HCT116 (cell line): ENCODE measurements around the gene PROSER2. TPM values are rescaled to one million over a fixed set of nuclear protein-coding genes. Genes with fewer than 3 reads are reported as not detected.

Experiments
- ATAC-seq: fragments of 200-7000 bp; cut with Tn5 transposase; 2 replicates; pipeline ENCODE4 v1.9.1; 2020; ENCODE audit warnings: mild to moderate bottlenecking, moderate library complexity
- BruUV-seq: library from RNA; stranded (reverse); fragments of 400-500 nt; replicated peaks from 2 replicates; lab custom pipeline; 2021; lab: Mats Ljungman, UMichigan
- CTCF ChIA-PET: fragments of 300-600 bp; sonication (Branson Sonifier 250); formaldehyde crosslinking; loops from one replicate; lab custom pipeline; 2021; ENCODE audit warnings: antibody characterized with exemption; lab: Charles Lee
- POLR2A ChIA-PET: fragments of 300-600, 350-600 bp; sonication (Branson Sonifier 250); formaldehyde crosslinking; loops from one replicate; lab custom pipeline; 2021; ENCODE audit warnings: antibody characterized with exemption; lab: Charles Lee
- RAD21 ChIA-PET, 2 experiments: fragments of 300-600 bp; sonication (Branson Sonifier 250); formaldehyde crosslinking; loops; one replicate each; lab custom pipeline; 2023; ENCODE audit warnings: low total read pairs in 2 of 2; ENCODE audit not compliant: uncharacterized antibody in 2 of 2, unreplicated experiment in 2 of 2, low non-redundant PET in 1 of 2; lab: Charles Lee
- DNase-seq: peaks from one replicate; pipeline ENCODE4 v3.0.0-alpha.2; 2010; ENCODE audit warnings: low read depth, low spot score
- H2AFZ ChIP-seq: fragments of 200-600 bp; shearing (Covaris generic), sonication (generic); 2 replicates; pipeline ENCODE4 v1.6.1; 2017; ENCODE audit warnings: low read depth, mixed run types, mixed read lengths, antibody characterized with exemption, low read length; ENCODE audit not compliant: poor library complexity, severe bottlenecking
- H3K27ac ChIP-seq: 2 replicates; pipeline ENCODE4 v1.5.1; 2012; ENCODE audit warnings: low read depth, low read length
- H3K27me3 ChIP-seq: fragments of 200-600 bp; sonication (generic); 2 replicates; pipeline ENCODE4 v1.6.1; 2016; ENCODE audit warnings: mixed run types, low read length, mixed read lengths; ENCODE audit not compliant: insufficient read depth
- H3K36me3 ChIP-seq, 2 experiments: fragments of 200-500 bp in 1 of 2; fragments of 200-600 bp in 1 of 2; sonication (Bioruptor generic) in 1 of 2; sonication (generic) in 1 of 2; 2 replicates each; pipeline versions ENCODE4 v1.5.1 to v1.6.1; 2014 to 2016; ENCODE audit warnings: low read length in 2 of 2, inconsistent platforms in 1 of 2, mixed read lengths in 1 of 2, mixed run types in 1 of 2; ENCODE audit not compliant: insufficient read depth in 2 of 2, control insufficient read depth in 1 of 2
- H3K4me1 ChIP-seq, 2 experiments: fragments of 200-600 bp in 1 of 2; sonication (generic) in 1 of 2; 2 replicates each; pipeline versions ENCODE4 v1.5.1 to v1.6.1; 2012 to 2017; ENCODE audit warnings: low read length in 2 of 2, inconsistent platforms in 1 of 2, mild to moderate bottlenecking in 1 of 2, mixed read lengths in 1 of 2, mixed run types in 1 of 2, moderate library complexity in 1 of 2; ENCODE audit not compliant: insufficient read depth in 2 of 2, control insufficient read depth in 1 of 2
- H3K4me2 ChIP-seq: fragments of 200-600 bp; sonication (generic); 2 replicates; pipeline ENCODE4 v1.6.1; 2017; ENCODE audit warnings: mixed run types, low read length, mixed read lengths
- H3K4me3 ChIP-seq, 2 experiments: fragments of 200-600 bp in 1 of 2; sonication (generic) in 1 of 2; replicated peaks in 1 of 2; 2 replicates each; pipeline ENCODE4 v1.5.1; 2011 to 2016; ENCODE audit warnings: low read length in 2 of 2, control low read depth in 1 of 2, low read depth in 1 of 2, mild to moderate bottlenecking in 1 of 2, mixed read lengths in 1 of 2, mixed run types in 1 of 2
- H3K79me2 ChIP-seq: fragments of 200-600 bp; sonication (generic); 2 replicates; pipeline ENCODE4 v1.6.1; 2017; ENCODE audit warnings: mild to moderate bottlenecking, mixed run types, low read length, moderate library complexity, mixed read lengths; ENCODE audit not compliant: insufficient read depth
- H3K9ac ChIP-seq: fragments of 200-600 bp; sonication (generic); 2 replicates; pipeline ENCODE4 v1.6.1; 2016; ENCODE audit warnings: low read length, mixed read lengths
- H3K9me2 ChIP-seq: fragments of 200-600 bp; sonication (generic), shearing (Covaris generic); 2 replicates; pipeline ENCODE4 v1.6.1; 2017; ENCODE audit warnings: mixed run types, mild to moderate bottlenecking, moderate library complexity; ENCODE audit not compliant: insufficient read depth
- H3K9me3 ChIP-seq, 2 experiments: fragments of 200-500 bp in 1 of 2; fragments of 200-600 bp in 1 of 2; sonication (Bioruptor generic) in 1 of 2; sonication (generic) in 1 of 2; 2 replicates each; pipeline ENCODE4 v1.6.1; 2014 to 2017; ENCODE audit warnings: low read length in 2 of 2, mixed read lengths in 2 of 2, inconsistent platforms in 1 of 2, low read depth in 1 of 2, mild to moderate bottlenecking in 1 of 2, mixed run types in 1 of 2, moderate library complexity in 1 of 2; ENCODE audit not compliant: control insufficient read depth in 1 of 2, insufficient read depth in 1 of 2
- H4K20me1 ChIP-seq: fragments of 200-600 bp; sonication (generic), shearing (Covaris generic); 2 replicates; pipeline ENCODE4 v1.6.1; 2017; ENCODE audit warnings: mixed run types, mild to moderate bottlenecking, moderate library complexity; ENCODE audit not compliant: insufficient read depth
- CBX3 ChIP-seq: IDR thresholded peaks from 2 replicates; pipeline ENCODE4 v1.6.1; 2012; ENCODE audit warnings: low read depth
- EGR1 ChIP-seq: IDR thresholded peaks from 2 replicates; pipeline ENCODE4 v1.6.1; 2012; ENCODE audit warnings: low read depth
- ELF1 ChIP-seq: IDR thresholded peaks from 2 replicates; pipeline ENCODE4 v1.6.1; 2012; ENCODE audit warnings: low read depth, borderline replicate concordance
- EZH2 ChIP-seq: fragments of 200-600 bp; sonication (generic); IDR thresholded peaks from 2 replicates; pipeline ENCODE4 v1.6.1; 2017; ENCODE audit warnings: antibody characterized with exemption, mixed run types
- EZH2phosphoT487 ChIP-seq: fragments of 200-600 bp; IDR thresholded peaks from 2 replicates; pipeline ENCODE4 v1.6.1; 2018; ENCODE audit warnings: antibody characterized with exemption, borderline replicate concordance
- FOSL1 ChIP-seq: IDR thresholded peaks from 2 replicates; pipeline ENCODE4 v1.6.1; 2012; ENCODE audit warnings: low read depth
- JUND ChIP-seq: IDR thresholded peaks from 2 replicates; pipeline ENCODE4 v1.6.1; 2012
- POLR2A ChIP-seq: IDR thresholded peaks from 2 replicates; pipeline ENCODE4 v1.7.0; 2011; ENCODE audit warnings: borderline replicate concordance; ENCODE audit not compliant: insufficient read depth, insufficient read length; ENCODE audit errors: extremely low read depth
- POLR2AphosphoS5 ChIP-seq: IDR thresholded peaks from 2 replicates; pipeline ENCODE4 v1.6.1; 2011; ENCODE audit warnings: mild to moderate bottlenecking, low read depth, low read length, moderate library complexity
- RAD21 ChIP-seq: IDR thresholded peaks from 2 replicates; pipeline ENCODE4 v1.6.1; 2012; ENCODE audit warnings: low read depth, mild to moderate bottlenecking
- REST ChIP-seq: IDR thresholded peaks from 2 replicates; pipeline ENCODE4 v1.6.1; 2012; ENCODE audit warnings: low read depth
- SIN3A ChIP-seq: IDR thresholded peaks from 2 replicates; pipeline ENCODE4 v1.6.1; 2012; ENCODE audit warnings: low read depth
- SP1 ChIP-seq: IDR thresholded peaks from 2 replicates; pipeline ENCODE4 v1.6.1; 2012; ENCODE audit warnings: low read depth
- SRF ChIP-seq: IDR thresholded peaks from 2 replicates; pipeline ENCODE4 v1.6.1; 2012; ENCODE audit warnings: low read depth
- YY1 ChIP-seq: IDR thresholded peaks from 2 replicates; pipeline ENCODE4 v1.6.1; 2011; ENCODE audit warnings: low read length, low read depth, moderate library complexity, mild to moderate bottlenecking; ENCODE audit not compliant: insufficient replicate concordance; ENCODE audit errors: extremely low read depth
- ZBTB33 ChIP-seq: IDR thresholded peaks from 2 replicates; pipeline ENCODE4 v1.6.1; 2011; ENCODE audit warnings: mild to moderate bottlenecking, low read length, moderate library complexity; ENCODE audit not compliant: insufficient replicate concordance; ENCODE audit errors: extremely low read depth
- intact Hi-C: fragments of 100-400 bp; cut with micrococcal nuclease; formaldehyde crosslinking; loops from 2 replicates; pipeline ENCODE4 v1.10.0; 2022
- total RNA-seq: library from RNA; stranded (reverse); gene quantifications from one replicate; pipeline ENCODE4 v1.2.1, GENCODE V29; 2021; ENCODE audit not compliant: unreplicated experiment
- TF ChIP-seq, protein P1 (sequence below): IDR thresholded peaks from 2 replicates; pipeline ENCODE4 v1.6.1; 2012
- TF ChIP-seq, protein P2 (sequence below), 3 experiments: fragments of 200-600 bp in 1 of 3; sonication (generic) in 1 of 3; IDR thresholded peaks in 2 of 3; conservative IDR thresholded peaks in 1 of 3; 2 replicates each; pipeline ENCODE4 v1.5.1; 2012 to 2017; ENCODE audit warnings: low read depth in 2 of 3, low read length in 2 of 3, antibody characterized with exemption in 1 of 3, borderline replicate concordance in 1 of 3, control low read depth in 1 of 3, mild to moderate bottlenecking in 1 of 3, mixed read lengths in 1 of 3, mixed run types in 1 of 3, moderate library complexity in 1 of 3; ENCODE audit not compliant: insufficient read depth in 1 of 3

PROSER2 gene
- total RNA-seq, 1 experiment from 2014 or later: 46.2 TPM

GRCh38 chr10:11838298-11838852 lies 15.2 kb downstream of the PROSER2 start (continued):
- TF ChIP-seq JUND (no peak), CBX3 (no peak), SRF (no peak), ZBTB33 (no peak), SIN3A (no peak), POLR2AphosphoS5 (no peak), FOSL1 (no peak), EZH2 (no peak), SP1 (no peak)
- TF ChIP-seq, protein P1, sequence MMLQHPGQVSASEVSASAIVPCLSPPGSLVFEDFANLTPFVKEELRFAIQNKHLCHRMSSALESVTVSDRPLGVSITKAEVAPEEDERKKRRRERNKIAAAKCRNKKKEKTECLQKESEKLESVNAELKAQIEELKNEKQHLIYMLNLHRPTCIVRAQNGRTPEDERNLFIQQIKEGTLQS: no peak

- H2AFZ ChIP-seq: no peak overlapping the region
- H3K36me3 ChIP-seq: peaks cover 0 to 2% of the 10 kb centered on the region in 2 experiments; a peak in 3 of 4 replicates
- RAD21 ChIA-PET: no interaction called here
- peaks cover 22% of the 10 kb centered on the region; the same call in 1 of the 2 replicates for H4K20me1 ChIP-seq
- H3K27ac ChIP-seq: no peak overlapping the region
- no peaks in the 10 kb centered on the region for H3K9me3 ChIP-seq
- no peak for DNase-seq
- peaks cover 97% of the 10 kb centered on the region for H3K79me2 ChIP-seq
- H3K27me3 ChIP-seq: no peaks in the 10 kb centered on the region
- POLR2A ChIA-PET: interaction anchor here (0.5 kb wide), 1 partner anchor 14 kb away, joined by 3 read pairs; no protein-coding TSS in a partner anchor
- CTCF ChIA-PET: no interaction called here
- H3K4me2 ChIP-seq: no peak overlapping the region
- intact Hi-C loops: no loop called here
- no peak overlapping the region for H3K4me3 ChIP-seq
- no TSS peak for BruUV-seq
- no peaks in the 10 kb centered on the region for H3K9me2 ChIP-seq
- no peak for ATAC-seq
- H3K4me1 ChIP-seq: peaks cover 0 to 25% of the 10 kb centered on the region in 2 experiments; a peak in 2 of 4 replicates
- H3K9ac ChIP-seq: no peak overlapping the region
- TF ChIP-seq RAD21 (no peak), EZH2phosphoT487 (no peak), JUND (no peak), SRF (no peak), EGR1 (no peak), POLR2A (no peak), EZH2 (no peak), REST (no peak), ELF1 (no peak), POLR2AphosphoS5 (no peak), YY1 (no peak), SP1 (no peak)
- TF ChIP-seq, protein P2, sequence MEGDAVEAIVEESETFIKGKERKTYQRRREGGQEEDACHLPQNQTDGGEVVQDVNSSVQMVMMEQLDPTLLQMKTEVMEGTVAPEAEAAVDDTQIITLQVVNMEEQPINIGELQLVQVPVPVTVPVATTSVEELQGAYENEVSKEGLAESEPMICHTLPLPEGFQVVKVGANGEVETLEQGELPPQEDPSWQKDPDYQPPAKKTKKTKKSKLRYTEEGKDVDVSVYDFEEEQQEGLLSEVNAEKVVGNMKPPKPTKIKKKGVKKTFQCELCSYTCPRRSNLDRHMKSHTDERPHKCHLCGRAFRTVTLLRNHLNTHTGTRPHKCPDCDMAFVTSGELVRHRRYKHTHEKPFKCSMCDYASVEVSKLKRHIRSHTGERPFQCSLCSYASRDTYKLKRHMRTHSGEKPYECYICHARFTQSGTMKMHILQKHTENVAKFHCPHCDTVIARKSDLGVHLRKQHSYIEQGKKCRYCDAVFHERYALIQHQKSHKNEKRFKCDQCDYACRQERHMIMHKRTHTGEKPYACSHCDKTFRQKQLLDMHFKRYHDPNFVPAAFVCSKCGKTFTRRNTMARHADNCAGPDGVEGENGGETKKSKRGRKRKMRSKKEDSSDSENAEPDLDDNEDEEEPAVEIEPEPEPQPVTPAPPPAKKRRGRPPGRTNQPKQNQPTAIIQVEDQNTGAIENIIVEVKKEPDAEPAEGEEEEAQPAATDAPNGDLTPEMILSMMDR (IDR thresholded peaks at IDR 0.05 in 2 of 3, conservative IDR thresholded peaks at IDR 0.05 in 1 of 3; ENCODE audit: borderline replicate concordance in 1 of 3, insufficient read depth in 1 of 3, low read depth in 2 of 3, low read length in 2 of 3): no peak
Observed at GRCh38 chr10:11841375-11841774, 18.2 kb downstream of the PROSER2 start.
